Fibroblast of lung (primary cell): ENCODE measurements around the gene WDR87. TPM values are rescaled to one million over a fixed set of nuclear protein-coding genes. Genes with fewer than 3 reads are reported as not detected.

Experiments used
- DNase-seq, 2 donors: peaks; one replicate each; pipeline versions ENCODE4 v3.0.0 to v3.0.0-alpha.2; 2010; ENCODE audit warnings: low read depth in 2 of 2
- H2AFZ ChIP-seq: 2 replicates; pipeline ENCODE4 v1.5.1; 2012; ENCODE audit warnings: low read length, control low read depth, inconsistent platforms
- H3K27ac ChIP-seq: 2 replicates; pipeline ENCODE4 v1.5.1; 2011; ENCODE audit warnings: low read length, control low read depth; ENCODE audit not compliant: insufficient read depth
- H3K27me3 ChIP-seq: 2 replicates; pipeline ENCODE4 v1.5.1; 2011; ENCODE audit warnings: mild to moderate bottlenecking, low read length; ENCODE audit not compliant: control insufficient read depth, insufficient read depth
- H3K36me3 ChIP-seq: 2 replicates; pipeline ENCODE4 v1.5.1; 2011; ENCODE audit warnings: low read length; ENCODE audit not compliant: control insufficient read depth, insufficient read depth
- H3K4me1 ChIP-seq: 2 replicates; pipeline ENCODE4 v1.5.1; 2011; ENCODE audit warnings: low read length; ENCODE audit not compliant: control insufficient read depth, insufficient read depth; ENCODE audit errors: extremely low read depth
- H3K4me2 ChIP-seq: 2 replicates; pipeline ENCODE4 v1.5.1; 2011; ENCODE audit warnings: low read length, control low read depth; ENCODE audit not compliant: insufficient read depth; ENCODE audit errors: extremely low read depth
- H3K4me3 ChIP-seq, 4 experiments: fragments of 200-600 bp in 1 of 4; sonication (generic) in 1 of 4; replicated peaks in 1 of 4; 2 replicates each; pipeline ENCODE4 v1.5.1; 2011 to 2016; ENCODE audit warnings: low read length in 4 of 4, low read depth in 3 of 4, mild to moderate bottlenecking in 3 of 4, control low read depth in 2 of 4, inconsistent platforms in 1 of 4, mixed read lengths in 1 of 4; ENCODE audit not compliant: insufficient read depth in 1 of 4; ENCODE audit errors: control extremely low read depth in 1 of 4
- H3K79me2 ChIP-seq: 2 replicates; pipeline ENCODE4 v1.5.1; 2012; ENCODE audit warnings: mild to moderate bottlenecking, low read length, inconsistent platforms; ENCODE audit not compliant: control insufficient read depth, insufficient read depth
- H3K9ac ChIP-seq: 2 replicates; pipeline ENCODE4 v1.5.1; 2011; ENCODE audit warnings: mild to moderate bottlenecking, low read length, control low read depth; ENCODE audit not compliant: insufficient read depth
- H3K9me3 ChIP-seq: 2 replicates; pipeline ENCODE4 v1.5.1; 2012; ENCODE audit warnings: low read depth, low read length; ENCODE audit not compliant: control insufficient read depth, insufficient read depth
- H4K20me1 ChIP-seq: 2 replicates; pipeline ENCODE4 v1.5.1; 2011; ENCODE audit warnings: low read length; ENCODE audit not compliant: control insufficient read depth, insufficient read depth; ENCODE audit errors: extremely low read depth
- CTCF ChIP-seq, 2 donors: IDR thresholded peaks in 1 of 2; conservative IDR thresholded peaks in 1 of 2; 1 replicate in 1 of 2; 2 replicates in 1 of 2; pipeline ENCODE4 v1.5.1; 2011 to 2012; ENCODE audit warnings: low read length in 2 of 2, control low read depth in 1 of 2, inconsistent platforms in 1 of 2, low read depth in 1 of 2, mild to moderate bottlenecking in 1 of 2
- EZH2 ChIP-seq: IDR thresholded peaks from 2 replicates; pipeline ENCODE4 v1.5.1; 2012; ENCODE audit warnings: low read length, control low read depth, mild to moderate bottlenecking; ENCODE audit errors: missing control alignments
- polyA minus RNA-seq: library from RNA; depleted of rRNA, polyadenylated mRNA; stranded (reverse); fragments of >200 nt; gene quantifications from 2 replicates; pipeline ENCODE4 v1.2.3, GENCODE V29; 2011; ENCODE audit warnings: low replicate concordance
- polyA plus RNA-seq, 2 donors: library from polyadenylated mRNA; depleted of rRNA in 1 of 2; stranded (reverse) in 1 of 2; unstranded in 1 of 2; fragments of >200 nt; gene quantifications; 2 replicates each; pipeline ENCODE4 v1.2.1, GENCODE V29; 2011 to 2012; ENCODE audit warnings: missing spikeins in 1 of 2
- total RNA-seq: library from RNA; depleted of rRNA; stranded (reverse); fragments of >200 nt; gene quantifications from 2 replicates; pipeline ENCODE4 v1.2.1, GENCODE V29; 2014

Gene WDR87
- total RNA-seq: not detected in 2 replicates
- not detected in 2 replicates for polyA plus RNA-seq
- not detected in 2 replicates for polyA plus RNA-seq (2012)
- not detected in 2 replicates for polyA minus RNA-seq

- Histone ChIP-seq H3K4me2 (peak within 1 kb of the TSS; percentile 94), H3K36me3 (no peaks in the 10 kb centered on the region), H4K20me1 (no peaks in the 10 kb centered on the region), H3K4me3 (peak within 1 kb of the TSS; percentile 70 to 98 (median 86)), H3K27me3 (no peaks in the 10 kb centered on the region), H3K9ac (peak within 1 kb of the TSS; percentile 75), H3K4me1 (peaks cover 8% of the 10 kb centered on the region), H3K9me3 (no peaks in the 10 kb centered on the region), H3K79me2 (peaks cover 34% of the 10 kb centered on the region), H2AFZ (peak within 1 kb of the TSS; percentile 93), H3K27ac (peak within 1 kb of the TSS; percentile 47)
- peak in 1 of 2 donors; percentile 24 for DNase-seq
- TF ChIP-seq CTCF (conservative IDR thresholded peaks at IDR 0.05 in 1 of 2, IDR thresholded peaks at IDR 0.05 in 1 of 2; ENCODE audit: low read depth in 1 of 2, low read length in 2 of 2): no peak
- no peak for TF ChIP-seq EZH2
Measured at GRCh38 chr19:37905946-37906868, at the start of gene WDR87. Gene WDR87 (minus strand): TSS chr19:37906594. CDS start chr19:37898239, 8,355 bp downstream.

- no peak for DNase-seq
- Histone ChIP-seq H3K27ac (no peak overlapping the region), H3K4me1 (no peaks in the 10 kb centered on the region), H3K27me3 (no peaks in the 10 kb centered on the region), H3K79me2 (peaks cover 11% of the 10 kb centered on the region), H4K20me1 (no peaks in the 10 kb centered on the region), H3K9ac (no peak overlapping the region), H3K4me3 (no peak overlapping the region), H3K4me2 (no peak overlapping the region), H3K9me3 (no peaks in the 10 kb centered on the region), H2AFZ (no peak overlapping the region), H3K36me3 (no peaks in the 10 kb centered on the region)
- TF ChIP-seq EZH2 (no peak), CTCF (conservative IDR thresholded peaks at IDR 0.05 in 1 of 2, IDR thresholded peaks at IDR 0.05 in 1 of 2; ENCODE audit: low read depth in 1 of 2, low read length in 2 of 2) (no peak)
Measured at GRCh38 chr19:37955986-37956385, 49.6 kb upstream of the WDR87 start.

- Histone ChIP-seq H3K27me3 (no peaks in the 10 kb centered on the region), H3K4me1 (no peaks in the 10 kb centered on the region), H3K27ac (no peak overlapping the region), H2AFZ (no peak overlapping the region), H3K36me3 (no peaks in the 10 kb centered on the region), H3K9ac (no peak overlapping the region), H3K79me2 (peaks cover 11% of the 10 kb centered on the region), H3K4me3 (no peak overlapping the region), H3K9me3 (no peaks in the 10 kb centered on the region), H3K4me2 (no peak overlapping the region), H4K20me1 (no peaks in the 10 kb centered on the region)
- DNase-seq: no peak
- no peak for TF ChIP-seq EZH2
- no peak for TF ChIP-seq CTCF (conservative IDR thresholded peaks at IDR 0.05 in 1 of 2, IDR thresholded peaks at IDR 0.05 in 1 of 2; ENCODE audit: low read depth in 1 of 2, low read length in 2 of 2)
Measured at GRCh38 chr19:37954421-37954874, 48.1 kb upstream of the WDR87 start.
